Stimulated activated naive CD8-positive, alpha-beta T cell treated with anti-CD3 and anti-CD28 coated beads, Interleukin-15, amount 100 ng/mL, for 72 hours (primary cell): Measurements from ENCODE around the gene TRIM24.

ENCODE experiments used
- ATAC-seq: fragments of 150-1000 bp; cut with Tn5 transposase; 2 replicates; pipeline ENCODE4 v1.10.0; 2021; ENCODE audit warnings: mild to moderate bottlenecking, moderate library complexity
- DNase-seq, 2 donors: peaks; one replicate each; pipeline ENCODE4 v3.0.0; 2021 to 2022
- H3K27ac Mint-ChIP-seq, 2 donors: one replicate each; pipeline ENCODE4 v1.8.0; 2022; ENCODE audit warnings: mild to moderate bottlenecking in 2 of 2, mixed read lengths in 2 of 2, moderate library complexity in 2 of 2
- H3K27me3 Mint-ChIP-seq: one replicate; pipeline ENCODE4 v1.8.0; 2022; ENCODE audit warnings: mixed read lengths
- H3K4me1 Mint-ChIP-seq: one replicate; pipeline ENCODE4 v1.8.0; 2022; ENCODE audit warnings: mild to moderate bottlenecking, mixed read lengths
- H3K4me3 Mint-ChIP-seq, 2 donors: one replicate each; pipeline ENCODE4 v1.8.0; 2022; ENCODE audit warnings: mild to moderate bottlenecking in 2 of 2, mixed read lengths in 2 of 2, moderate library complexity in 1 of 2
- H3K9me3 Mint-ChIP-seq, 2 donors: one replicate each; pipeline ENCODE4 v1.8.0; 2022; ENCODE audit warnings: mixed read lengths in 2 of 2

TRIM24 gene

GRCh38 chr7:138587485-138587884, 127.4 kb downstream of the TRIM24 start:
- no peak for ATAC-seq
- Mint-ChIP-seq H3K4me3 (no peak overlapping the region), H3K27ac (peak overlapping the region in 1 of 2 donors; percentile 24), H3K27me3 (no peaks in the 10 kb centered on the region), H3K9me3 (no peaks in the 10 kb centered on the region), H3K4me1 (no peaks in the 10 kb centered on the region)
- no peak for DNase-seq

GRCh38 chr7:138588986-138589385, 128.9 kb downstream of the TRIM24 start:
- Mint-ChIP-seq H3K4me3 (no peak overlapping the region), H3K27me3 (no peaks in the 10 kb centered on the region), H3K4me1 (no peaks in the 10 kb centered on the region), H3K27ac (no peak overlapping the region), H3K9me3 (no peaks in the 10 kb centered on the region)
- no peak for DNase-seq
- ATAC-seq, result no peak

GRCh38 chr7:138590154-138590553, 130.1 kb downstream of the TRIM24 start:
- Mint-ChIP-seq H3K9me3 (no peaks in the 10 kb centered on the region), H3K27me3 (no peaks in the 10 kb centered on the region), H3K4me3 (no peak overlapping the region), H3K27ac (no peak overlapping the region), H3K4me1 (no peaks in the 10 kb centered on the region)
- no peak for ATAC-seq
- no peak for DNase-seq

GRCh38 chr7:138595454-138595853, 135.4 kb downstream of the TRIM24 start:
- Mint-ChIP-seq H3K4me1 (no peaks in the 10 kb centered on the region), H3K27ac (no peak overlapping the region), H3K9me3 (no peaks in the 10 kb centered on the region), H3K27me3 (no peaks in the 10 kb centered on the region), H3K4me3 (no peak overlapping the region)
- ATAC-seq, result no peak
- no peak for DNase-seq

GRCh38 chr7:138602451-138602850, 142.4 kb downstream of the TRIM24 start:
- no peaks in the 10 kb centered on the region for H3K27me3 Mint-ChIP-seq
- no peaks in the 10 kb centered on the region for H3K4me1 Mint-ChIP-seq
- ATAC-seq (no peak), DNase-seq (no peak)
- no peaks in the 10 kb centered on the region for H3K9me3 Mint-ChIP-seq
- H3K4me3 Mint-ChIP-seq, result no peak overlapping the region
- no peak overlapping the region for H3K27ac Mint-ChIP-seq

- peaks cover 7% of the 10 kb centered on the region for H3K4me1 Mint-ChIP-seq
- H3K27me3 Mint-ChIP-seq, result no peaks in the 10 kb centered on the region
- H3K4me3 Mint-ChIP-seq, result no peak overlapping the region
- no peak overlapping the region for H3K27ac Mint-ChIP-seq
- ATAC-seq (no peak), DNase-seq (no peak)
- no peaks in the 10 kb centered on the region for H3K9me3 Mint-ChIP-seq
Measured at GRCh38 chr7:138603549-138604318, 143.7 kb downstream of the TRIM24 start.

GRCh38 chr7:138606236-138606635, 146.2 kb downstream of the TRIM24 start:
- H3K27ac Mint-ChIP-seq, result no peak overlapping the region
- no peak overlapping the region for H3K4me3 Mint-ChIP-seq
- ATAC-seq (no peak), DNase-seq (no peak)
- H3K4me1 Mint-ChIP-seq, result peaks cover 8% of the 10 kb centered on the region
- no peaks in the 10 kb centered on the region for H3K27me3 Mint-ChIP-seq
- H3K9me3 Mint-ChIP-seq, result peaks cover 0 to 5% of the 10 kb centered on the region in 2 donors

GRCh38 chr7:138607216-138608126, 147.4 kb downstream of the TRIM24 start:
- DNase-seq (no peak), ATAC-seq (no peak)
- peaks cover 8% of the 10 kb centered on the region for H3K4me1 Mint-ChIP-seq
- H3K27me3 Mint-ChIP-seq, result no peaks in the 10 kb centered on the region
- H3K27ac Mint-ChIP-seq, result peak overlapping the region in 1 of 2 donors; percentile 40
- H3K9me3 Mint-ChIP-seq, result peaks cover 0 to 9% of the 10 kb centered on the region in 2 donors
- no peak overlapping the region for H3K4me3 Mint-ChIP-seq

- Mint-ChIP-seq H3K27ac (peak overlapping the region in 1 of 2 donors; percentile 52), H3K27me3 (no peaks in the 10 kb centered on the region), H3K4me3 (no peak overlapping the region), H3K9me3 (peaks cover 0 to 9% of the 10 kb centered on the region in 2 donors), H3K4me1 (peaks cover 8% of the 10 kb centered on the region)
- DNase-seq (peak in 1 of 2 donors; percentile 31), ATAC-seq (peak; percentile 76)
Measured at GRCh38 chr7:138608275-138608674, 148.2 kb downstream of the TRIM24 start.

- Mint-ChIP-seq H3K4me1 (peaks cover 8% of the 10 kb centered on the region), H3K27ac (no peak overlapping the region), H3K9me3 (peaks cover 0 to 9% of the 10 kb centered on the region in 2 donors), H3K4me3 (no peak overlapping the region), H3K27me3 (no peaks in the 10 kb centered on the region)
- no peak for ATAC-seq
- no peak for DNase-seq
Measured at GRCh38 chr7:138610671-138611170, 150.7 kb downstream of the TRIM24 start.

- DNase-seq (no peak), ATAC-seq (no peak)
- no peak overlapping the region for H3K4me3 Mint-ChIP-seq
- H3K27me3 Mint-ChIP-seq, result no peaks in the 10 kb centered on the region
- H3K27ac Mint-ChIP-seq, result no peak overlapping the region
- peaks cover 0 to 9% of the 10 kb centered on the region in 2 donors for H3K9me3 Mint-ChIP-seq
- peaks cover 7% of the 10 kb centered on the region for H3K4me1 Mint-ChIP-seq
Measured at GRCh38 chr7:138613630-138614029, 153.6 kb downstream of the TRIM24 start.

GRCh38 chr7:138616085-138616484, 156.0 kb downstream of the TRIM24 start:
- no peak overlapping the region for H3K27ac Mint-ChIP-seq
- DNase-seq (no peak), ATAC-seq (no peak)
- H3K27me3 Mint-ChIP-seq, result no peaks in the 10 kb centered on the region
- H3K4me1 Mint-ChIP-seq, result peaks cover 7% of the 10 kb centered on the region
- peaks cover 0 to 5% of the 10 kb centered on the region in 2 donors for H3K9me3 Mint-ChIP-seq
- no peak overlapping the region for H3K4me3 Mint-ChIP-seq

GRCh38 chr7:138618506-138618905, 158.4 kb downstream of the TRIM24 start:
- no peak overlapping the region for H3K4me3 Mint-ChIP-seq
- H3K27me3 Mint-ChIP-seq, result no peaks in the 10 kb centered on the region
- DNase-seq, result no peak
- H3K27ac Mint-ChIP-seq, result no peak overlapping the region
- ATAC-seq, result no peak
- peaks cover 7% of the 10 kb centered on the region for H3K4me1 Mint-ChIP-seq
- no peaks in the 10 kb centered on the region for H3K9me3 Mint-ChIP-seq

- H3K4me3 Mint-ChIP-seq, result no peak overlapping the region
- DNase-seq (no peak), ATAC-seq (no peak)
- H3K4me1 Mint-ChIP-seq, result peaks cover 7% of the 10 kb centered on the region
- no peaks in the 10 kb centered on the region for H3K27me3 Mint-ChIP-seq
- H3K9me3 Mint-ChIP-seq, result no peaks in the 10 kb centered on the region
- no peak overlapping the region for H3K27ac Mint-ChIP-seq
Measured at GRCh38 chr7:138618933-138619332, 158.9 kb downstream of the TRIM24 start.

- no peaks in the 10 kb centered on the region for H3K27me3 Mint-ChIP-seq
- DNase-seq, result no peak
- H3K4me1 Mint-ChIP-seq, result peaks cover 35% of the 10 kb centered on the region
- no peak for ATAC-seq
- no peak overlapping the region for H3K27ac Mint-ChIP-seq
- H3K4me3 Mint-ChIP-seq, result no peak overlapping the region
- no peaks in the 10 kb centered on the region for H3K9me3 Mint-ChIP-seq
Measured at GRCh38 chr7:138622841-138623240, 162.8 kb downstream of the TRIM24 start.
